Inflammatory macrophage (primary cell): ENCODE results near the gene RREB1.
A peak's percentile ranks its signal among the peaks of the same experiment; 100 is the strongest.

ENCODE experiments used
- DNase-seq, 2 donors: peaks; one replicate each; pipeline ENCODE4 v3.0.0-alpha.2; 2020 to 2022

The RREB1 gene

GRCh38 chr6:7229376-7230326 lies 121.9 kb downstream of the RREB1 start:
- DNase-seq, result no peak

GRCh38 chr6:7230327-7230691 lies 122.5 kb downstream of the RREB1 start:
- DNase-seq, result no peak

- DNase-seq, result no peak
These were observed 123.4 kb downstream of the RREB1 start for GRCh38 chr6:7230956-7231713.

GRCh38 chr6:7232351-7232750 lies 124.6 kb downstream of the RREB1 start:
- no peak for DNase-seq

GRCh38 chr6:7234547-7234946 lies 126.8 kb downstream of the RREB1 start:
- DNase-seq, result peak; percentile 25 to 46

GRCh38 chr6:7235712-7236305 lies 128.0 kb downstream of the RREB1 start:
- DNase-seq, result no peak

- DNase-seq, result no peak
These were observed 128.8 kb downstream of the RREB1 start for GRCh38 chr6:7236306-7237209.

GRCh38 chr6:7237653-7238188 lies 130.0 kb downstream of the RREB1 start:
- DNase-seq, result peak in 1 of 2 donors; percentile 8

- no peak for DNase-seq
These were observed 130.8 kb downstream of the RREB1 start for GRCh38 chr6:7238526-7238899.

- DNase-seq, result peak; percentile 70 to 74
These were observed 131.3 kb downstream of the RREB1 start for GRCh38 chr6:7238900-7239589.

GRCh38 chr6:7239590-7239948 lies 131.8 kb downstream of the RREB1 start:
- no peak for DNase-seq

GRCh38 chr6:7240351-7240750 lies 132.6 kb downstream of the RREB1 start:
- DNase-seq, result no peak

- DNase-seq, result no peak
These were observed 133.4 kb downstream of the RREB1 start for GRCh38 chr6:7241160-7241559.

GRCh38 chr6:7241709-7242645 lies 134.2 kb downstream of the RREB1 start:
- no peak for DNase-seq

GRCh38 chr6:7242835-7243178 lies 135.0 kb downstream of the RREB1 start:
- no peak for DNase-seq

GRCh38 chr6:7243179-7243981 lies 135.6 kb downstream of the RREB1 start:
- peak; percentile 69 to 76 for DNase-seq

GRCh38 chr6:7245668-7246393 lies 138.1 kb downstream of the RREB1 start:
- no peak for DNase-seq

GRCh38 chr6:7246401-7247178 lies 138.8 kb downstream of the RREB1 start:
- no peak for DNase-seq
